HL-60 (cell line): ENCODE measurements around the gene GAREM1.

Experiments used
- GABPA ChIP-seq: IDR thresholded peaks from 2 replicates; pipeline ENCODE4 v1.6.1; 2012; ENCODE audit warnings: low read depth
- POLR2AphosphoS5 ChIP-seq: IDR thresholded peaks from 2 replicates; pipeline ENCODE4 v1.6.1; 2012; ENCODE audit warnings: low read depth
- TF ChIP-seq, protein P1 (sequence below): IDR thresholded peaks from one replicate; pipeline ENCODE4 v1.5.1; 2011; ENCODE audit warnings: low read length, control low read depth, inconsistent platforms; ENCODE audit not compliant: insufficient read depth
- TF ChIP-seq, protein P2 (sequence below): IDR thresholded peaks from 2 replicates; pipeline ENCODE4 v1.6.1; 2012; ENCODE audit warnings: low read depth; ENCODE audit not compliant: insufficient replicate concordance

DNA sequence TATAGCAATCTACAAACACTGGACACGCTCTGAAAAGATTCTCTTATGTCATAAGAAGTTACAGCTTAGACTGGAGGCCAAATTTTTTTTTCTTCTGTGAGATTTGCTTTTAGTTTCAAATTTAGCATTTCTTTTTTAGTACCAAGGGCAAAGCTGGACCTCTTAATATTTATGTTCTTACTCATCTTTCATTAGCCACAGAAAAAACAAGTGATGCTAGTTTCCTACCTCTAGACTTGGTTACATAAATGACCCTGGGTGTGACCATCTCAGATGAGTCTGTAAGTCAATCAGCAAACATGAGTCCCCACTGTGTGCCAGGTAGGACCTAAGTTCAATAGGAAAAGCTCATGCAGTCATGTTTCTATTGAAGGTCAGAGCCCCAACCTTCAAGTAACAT lies 186.4 kb downstream of the GAREM1 start:
- TF ChIP-seq, protein P1, sequence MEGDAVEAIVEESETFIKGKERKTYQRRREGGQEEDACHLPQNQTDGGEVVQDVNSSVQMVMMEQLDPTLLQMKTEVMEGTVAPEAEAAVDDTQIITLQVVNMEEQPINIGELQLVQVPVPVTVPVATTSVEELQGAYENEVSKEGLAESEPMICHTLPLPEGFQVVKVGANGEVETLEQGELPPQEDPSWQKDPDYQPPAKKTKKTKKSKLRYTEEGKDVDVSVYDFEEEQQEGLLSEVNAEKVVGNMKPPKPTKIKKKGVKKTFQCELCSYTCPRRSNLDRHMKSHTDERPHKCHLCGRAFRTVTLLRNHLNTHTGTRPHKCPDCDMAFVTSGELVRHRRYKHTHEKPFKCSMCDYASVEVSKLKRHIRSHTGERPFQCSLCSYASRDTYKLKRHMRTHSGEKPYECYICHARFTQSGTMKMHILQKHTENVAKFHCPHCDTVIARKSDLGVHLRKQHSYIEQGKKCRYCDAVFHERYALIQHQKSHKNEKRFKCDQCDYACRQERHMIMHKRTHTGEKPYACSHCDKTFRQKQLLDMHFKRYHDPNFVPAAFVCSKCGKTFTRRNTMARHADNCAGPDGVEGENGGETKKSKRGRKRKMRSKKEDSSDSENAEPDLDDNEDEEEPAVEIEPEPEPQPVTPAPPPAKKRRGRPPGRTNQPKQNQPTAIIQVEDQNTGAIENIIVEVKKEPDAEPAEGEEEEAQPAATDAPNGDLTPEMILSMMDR = no peak
- TF ChIP-seq, protein P2, sequence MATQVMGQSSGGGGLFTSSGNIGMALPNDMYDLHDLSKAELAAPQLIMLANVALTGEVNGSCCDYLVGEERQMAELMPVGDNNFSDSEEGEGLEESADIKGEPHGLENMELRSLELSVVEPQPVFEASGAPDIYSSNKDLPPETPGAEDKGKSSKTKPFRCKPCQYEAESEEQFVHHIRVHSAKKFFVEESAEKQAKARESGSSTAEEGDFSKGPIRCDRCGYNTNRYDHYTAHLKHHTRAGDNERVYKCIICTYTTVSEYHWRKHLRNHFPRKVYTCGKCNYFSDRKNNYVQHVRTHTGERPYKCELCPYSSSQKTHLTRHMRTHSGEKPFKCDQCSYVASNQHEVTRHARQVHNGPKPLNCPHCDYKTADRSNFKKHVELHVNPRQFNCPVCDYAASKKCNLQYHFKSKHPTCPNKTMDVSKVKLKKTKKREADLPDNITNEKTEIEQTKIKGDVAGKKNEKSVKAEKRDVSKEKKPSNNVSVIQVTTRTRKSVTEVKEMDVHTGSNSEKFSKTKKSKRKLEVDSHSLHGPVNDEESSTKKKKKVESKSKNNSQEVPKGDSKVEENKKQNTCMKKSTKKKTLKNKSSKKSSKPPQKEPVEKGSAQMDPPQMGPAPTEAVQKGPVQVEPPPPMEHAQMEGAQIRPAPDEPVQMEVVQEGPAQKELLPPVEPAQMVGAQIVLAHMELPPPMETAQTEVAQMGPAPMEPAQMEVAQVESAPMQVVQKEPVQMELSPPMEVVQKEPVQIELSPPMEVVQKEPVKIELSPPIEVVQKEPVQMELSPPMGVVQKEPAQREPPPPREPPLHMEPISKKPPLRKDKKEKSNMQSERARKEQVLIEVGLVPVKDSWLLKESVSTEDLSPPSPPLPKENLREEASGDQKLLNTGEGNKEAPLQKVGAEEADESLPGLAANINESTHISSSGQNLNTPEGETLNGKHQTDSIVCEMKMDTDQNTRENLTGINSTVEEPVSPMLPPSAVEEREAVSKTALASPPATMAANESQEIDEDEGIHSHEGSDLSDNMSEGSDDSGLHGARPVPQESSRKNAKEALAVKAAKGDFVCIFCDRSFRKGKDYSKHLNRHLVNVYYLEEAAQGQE = no peak
- TF ChIP-seq GABPA = no peak
- no peak for TF ChIP-seq POLR2AphosphoS5
